Measurements from ENCODE around the gene CTPS2.

The CTPS2 gene

GRCh38 chrX:16702700-16703599 is 9.5 kb downstream of the CTPS2 start:
- TF ChIP-seq CTCF (IDR thresholded peaks at IDR 0.05): no peak

GRCh38 chrX:16700734-16701133 is 11.7 kb downstream of the CTPS2 start:
- no peak for TF ChIP-seq CTCF (IDR thresholded peaks at IDR 0.05)

GRCh38 chrX:16699389-16699788 is 13.1 kb downstream of the CTPS2 start:
- no peak for TF ChIP-seq CTCF (IDR thresholded peaks at IDR 0.05)

- TF ChIP-seq CTCF (IDR thresholded peaks at IDR 0.05): no peak
Measured at GRCh38 chrX:16696956-16697355, 15.5 kb downstream of the CTPS2 start.

GRCh38 chrX:16695079-16695676 is 17.3 kb downstream of the CTPS2 start:
- peak; percentile 74 for TF ChIP-seq CTCF (IDR thresholded peaks at IDR 0.05)

GRCh38 chrX:16687514-16687913 is 25.0 kb downstream of the CTPS2 start:
- no peak for TF ChIP-seq CTCF (IDR thresholded peaks at IDR 0.05)

GRCh38 chrX:16683007-16683664 is 29.3 kb downstream of the CTPS2 start:
- no peak for TF ChIP-seq CTCF (IDR thresholded peaks at IDR 0.05)
